Aorta (tissue), 5 donors: ENCODE results near the gene ASTN2. TPM values are rescaled to one million over a fixed set of nuclear protein-coding genes. Genes with fewer than 3 reads are reported as not detected.

Source experiments
- ATAC-seq: fragments of 200-7000 bp; cut with Tn5 transposase; one replicate; pipeline ENCODE4 v1.9.1; 2022; ENCODE audit warnings: moderate library complexity; ENCODE audit not compliant: low FRiP score
- DNase-seq, 2 donors: peaks; one replicate each; pipeline ENCODE4 v3.0.0-alpha.2; 2020
- H3K27ac ChIP-seq, 2 donors: one replicate each; pipeline ENCODE4 v1.5.1; 2013; ENCODE audit warnings: low read length in 2 of 2, mild to moderate bottlenecking in 2 of 2, moderate library complexity in 2 of 2, control low read depth in 1 of 2, inconsistent platforms in 1 of 2, low read depth in 1 of 2
- H3K27me3 ChIP-seq, 2 donors: one replicate each; pipeline ENCODE4 v1.6.1; 2013; ENCODE audit warnings: control low read depth in 1 of 2, low read length in 1 of 2, mild to moderate bottlenecking in 1 of 2, moderate library complexity in 1 of 2; ENCODE audit not compliant: insufficient read depth in 2 of 2, control insufficient read depth in 1 of 2
- H3K36me3 ChIP-seq, 2 donors: one replicate each; pipeline ENCODE4 v1.6.1; 2013; ENCODE audit warnings: control low read depth in 1 of 2, low read length in 1 of 2, mild to moderate bottlenecking in 1 of 2; ENCODE audit not compliant: insufficient read depth in 2 of 2, control insufficient read depth in 1 of 2
- H3K4me1 ChIP-seq, 2 donors: one replicate each; pipeline ENCODE4 v1.6.1; 2013; ENCODE audit warnings: low read length in 2 of 2, control low read depth in 1 of 2, mild to moderate bottlenecking in 1 of 2, moderate library complexity in 1 of 2; ENCODE audit not compliant: insufficient read depth in 2 of 2, control insufficient read depth in 1 of 2
- H3K4me3 ChIP-seq, 2 donors: one replicate each; pipeline ENCODE4 v1.5.1; 2013; ENCODE audit warnings: low read length in 2 of 2, control low read depth in 1 of 2, mild to moderate bottlenecking in 1 of 2
- H3K9me3 ChIP-seq: one replicate; pipeline ENCODE4 v1.6.1; 2013; ENCODE audit warnings: mild to moderate bottlenecking, low read length; ENCODE audit not compliant: control insufficient read depth
- WGBS, 2 donors: extraction: QIAGEN DNeasy Blood & Tissue Kit; methylation state at CpG; one replicate each; pipeline ENCODE4 v1.1.7; 2013; 5-methylcytosine and 5-hydroxymethylcytosine counted together
- intact Hi-C, 2 donors: fragments of 100-400 bp; cut with DNase I; formaldehyde crosslinking; loops; one replicate each; pipeline versions ENCODE4 v1.14.2 to v1.15.0; 2022
- polyA plus RNA-seq, 2 donors: library from polyadenylated mRNA; stranded (reverse); fragments of 200-250 nt; gene quantifications; one replicate each; pipeline ENCODE4 v1.2.3, GENCODE V29; 2013
- total RNA-seq, 2 donors: library from RNA; stranded (reverse); fragmentation: NEBNext Ultra II Directional; extraction: Animal tissue kit (Norgen Biotek cat#: 25700); gene quantifications; one replicate each; pipeline ENCODE4 v1.2.1, GENCODE V29; 2021
- donor health status: healthy with polysubstance abuse.
- donor health status: Bipolar disorder and iron deficiency.
- donor health status: DM: no; HTN: no; CAD: no.
- donor health status: DM: no; HTN: no; CAD: no.
- donor health status: DM: yes; HTN: yes; CAD: no.

ASTN2 gene
- total and polyA plus RNA-seq, 4 donors: 1.0 to 7.5 (median 4.4) TPM

DNA sequence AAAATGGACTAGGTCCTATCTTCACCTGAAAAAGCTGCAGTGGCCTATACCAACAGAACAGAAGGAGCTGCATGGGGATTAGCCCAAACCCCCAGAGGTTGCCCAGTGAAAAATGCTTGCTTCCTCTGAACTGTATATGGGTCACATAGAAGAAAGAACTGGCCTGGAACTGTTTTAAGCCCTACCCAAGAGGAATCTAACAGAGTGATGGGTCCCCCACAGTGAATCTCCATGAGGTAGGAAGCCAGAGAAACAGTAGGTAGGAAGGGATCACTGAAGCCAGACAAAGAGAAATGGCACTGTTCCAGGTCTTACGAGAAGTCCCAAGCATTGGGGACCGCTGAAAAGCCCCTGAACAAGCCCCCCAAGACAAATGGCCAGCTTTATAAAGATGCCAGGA, 756.6 kb downstream of the ASTN2 start:
- H3K9me3 ChIP-seq: no peaks in the 10 kb centered on the region
- no peak for ATAC-seq
- no peak for DNase-seq
- H3K27ac ChIP-seq: no peak overlapping the region
- H3K27me3 ChIP-seq: no peaks in the 10 kb centered on the region
- no peaks in the 10 kb centered on the region for H3K36me3 ChIP-seq
- H3K4me1 ChIP-seq: no peaks in the 10 kb centered on the region
- intact Hi-C loops: loop anchor here in 1 of 2 donors (10.0 kb wide), 1 partner anchor 1063 kb away; no protein-coding TSS in a partner anchor
- H3K4me3 ChIP-seq: no peak overlapping the region
- 95 to 100% methylated on average over 2 of the region's 2 CpGs for WGBS, 2 donors

DNA sequence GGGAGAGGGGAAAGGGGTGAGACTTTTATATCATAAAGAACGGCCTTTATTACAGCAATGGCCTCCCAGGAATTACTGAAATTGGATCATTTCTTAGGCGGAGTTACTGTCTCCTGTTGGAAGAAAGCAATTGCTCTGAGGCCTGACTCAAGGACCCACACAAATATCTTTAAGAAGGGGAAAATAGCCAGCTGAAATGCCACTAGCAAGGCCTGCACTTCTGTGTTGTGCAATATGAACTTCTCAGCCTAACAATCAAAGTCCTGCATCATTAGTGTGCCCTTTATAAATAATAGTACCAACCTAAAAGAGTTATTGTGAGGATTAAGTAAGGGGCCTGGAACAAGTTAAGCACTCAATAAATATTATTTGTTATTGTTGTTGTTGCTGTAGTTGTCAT, 757.9 kb downstream of the ASTN2 start:
- Histone ChIP-seq H3K9me3 (no peaks in the 10 kb centered on the region), H3K27me3 (no peaks in the 10 kb centered on the region), H3K4me3 (no peak overlapping the region), H3K36me3 (no peaks in the 10 kb centered on the region), H3K27ac (no peak overlapping the region), H3K4me1 (no peaks in the 10 kb centered on the region)
- intact Hi-C loops: loop anchor here in 1 of 2 donors (10.0 kb wide), 1 partner anchor 1062 kb away; no protein-coding TSS in a partner anchor
- no peak for ATAC-seq
- DNase-seq: no peak
- WGBS, 2 donors: 27 to 38% methylated on average over 2 of the region's 2 CpGs

DNA sequence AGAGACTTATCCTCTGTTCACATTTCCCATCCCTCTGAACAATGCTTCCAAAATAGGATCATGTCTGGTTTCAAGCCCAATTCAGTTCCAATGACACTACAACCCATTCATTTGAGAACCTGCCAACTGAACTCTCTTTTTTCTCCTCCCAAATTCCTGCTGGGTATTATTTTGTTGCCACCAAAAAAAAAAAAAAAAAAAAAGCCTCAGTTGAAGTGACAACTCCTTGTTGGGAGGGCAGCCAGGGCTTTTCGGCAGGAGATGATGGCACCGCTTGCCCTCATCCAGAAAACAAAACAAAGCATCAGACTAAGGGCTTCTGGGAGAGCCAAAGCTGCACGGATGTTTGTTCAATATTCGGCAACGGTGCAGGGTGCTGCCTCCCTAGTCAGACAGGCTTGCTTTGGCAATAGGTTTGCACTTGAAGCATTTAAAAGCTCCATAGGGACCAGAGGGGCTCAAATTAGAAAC, 758.3 kb downstream of the ASTN2 start:
- H3K4me1 ChIP-seq: no peaks in the 10 kb centered on the region
- DNase-seq: no peak
- WGBS, 2 donors: 1 to 7% methylated on average over 5 of the region's 5 CpGs
- H3K27ac ChIP-seq: no peak overlapping the region
- peak; percentile 4 for ATAC-seq
- peaks cover 0 to under 1% of the 10 kb centered on the region in 2 donors for H3K36me3 ChIP-seq
- H3K9me3 ChIP-seq: no peaks in the 10 kb centered on the region
- H3K4me3 ChIP-seq: no peak overlapping the region
- intact Hi-C loops: loop anchor here in 1 of 2 donors (10.0 kb wide), 1 partner anchor 1062 kb away; no protein-coding TSS in a partner anchor
- H3K27me3 ChIP-seq: no peaks in the 10 kb centered on the region

DNA sequence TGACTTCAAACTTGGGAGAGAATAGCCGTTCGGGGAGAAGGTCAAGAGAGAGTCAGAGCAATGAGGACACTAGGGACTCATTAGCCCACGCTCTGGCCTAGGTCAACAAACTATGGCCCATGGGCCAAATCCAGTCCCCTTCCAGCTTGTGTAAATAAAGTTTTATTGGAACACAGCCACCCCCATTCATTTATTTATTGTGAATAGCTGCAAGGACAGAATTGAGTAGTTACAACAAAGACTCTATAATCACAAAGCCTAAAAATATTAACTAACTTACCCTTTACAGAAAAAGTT, 760.9 kb downstream of the ASTN2 start:
- ATAC-seq (no peak), DNase-seq (no peak)
- H3K27me3 ChIP-seq: no peaks in the 10 kb centered on the region
- WGBS, 2 donors: 74 to 75% methylated on average over 3 of the region's 3 CpGs
- H3K9me3 ChIP-seq: no peaks in the 10 kb centered on the region
- intact Hi-C loops: loop anchor here in 1 of 2 donors (10.0 kb wide), 1 partner anchor 1059 kb away; no protein-coding TSS in a partner anchor
- H3K36me3 ChIP-seq: peaks cover 0 to 3% of the 10 kb centered on the region in 2 donors
- no peak overlapping the region for H3K4me3 ChIP-seq
- H3K4me1 ChIP-seq: no peaks in the 10 kb centered on the region
- H3K27ac ChIP-seq: no peak overlapping the region

DNA sequence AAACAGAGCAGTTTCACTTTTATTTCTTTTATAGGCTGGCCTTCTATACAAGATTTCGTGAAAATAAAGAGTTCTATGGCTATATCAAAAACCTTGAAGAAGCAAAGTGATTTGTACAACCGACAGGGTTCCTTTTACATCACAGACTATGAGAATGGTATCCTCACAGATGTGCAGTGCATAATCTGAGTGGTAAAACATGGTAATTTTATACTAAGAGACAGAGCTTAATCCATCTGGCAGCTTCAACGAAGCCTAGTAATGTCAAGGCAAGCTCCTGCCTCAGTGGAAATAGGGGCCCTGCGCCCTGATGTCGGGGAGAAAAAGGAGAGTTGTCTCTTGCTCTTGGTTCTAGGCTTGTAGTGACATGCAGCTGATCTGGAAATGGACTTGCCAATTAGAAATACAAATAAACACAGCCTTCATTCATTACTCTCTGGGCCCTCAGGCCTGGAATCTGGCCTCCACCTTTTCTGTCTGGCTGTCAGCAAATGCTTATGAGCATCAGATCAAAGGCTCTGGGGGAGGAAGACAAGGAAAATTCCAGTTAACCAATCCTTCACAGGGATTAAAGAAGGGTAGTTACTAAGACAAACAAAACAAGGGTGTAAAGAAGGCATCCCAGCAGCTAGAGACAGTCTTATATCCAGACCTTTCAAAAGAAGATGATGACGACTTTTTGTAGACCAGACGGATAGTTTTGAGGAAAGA, 761.4 kb downstream of the ASTN2 start:
- no peaks in the 10 kb centered on the region for H3K27me3 ChIP-seq
- WGBS, 2 donors: 90 to 93% methylated on average over 7 of the region's 7 CpGs
- no peak overlapping the region for H3K4me3 ChIP-seq
- H3K36me3 ChIP-seq: peaks cover 0 to 3% of the 10 kb centered on the region in 2 donors
- H3K27ac ChIP-seq: no peak overlapping the region
- DNase-seq: no peak
- intact Hi-C loops: loop anchor here in 1 of 2 donors (10.0 kb wide), 1 partner anchor 1059 kb away; no protein-coding TSS in a partner anchor
- no peaks in the 10 kb centered on the region for H3K4me1 ChIP-seq
- ATAC-seq: peak; percentile 8
- H3K9me3 ChIP-seq: no peaks in the 10 kb centered on the region

DNA sequence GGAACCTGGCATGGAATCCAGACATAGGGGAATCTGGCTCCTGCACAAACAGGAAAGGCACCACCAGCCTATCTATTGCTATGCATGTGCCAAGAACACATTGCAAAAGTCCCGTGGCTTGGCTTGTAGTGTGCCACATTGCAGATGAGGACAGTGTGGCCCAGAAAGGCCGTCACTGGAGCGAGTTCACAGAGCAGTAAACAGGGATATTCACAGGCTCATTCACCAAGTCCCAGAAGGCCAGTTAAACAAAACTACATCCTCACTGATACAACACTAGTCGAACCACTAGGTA, 767.4 kb downstream of the ASTN2 start:
- Histone ChIP-seq H3K4me3 (no peak overlapping the region), H3K9me3 (no peaks in the 10 kb centered on the region), H3K4me1 (no peaks in the 10 kb centered on the region), H3K36me3 (peaks cover 0 to 3% of the 10 kb centered on the region in 2 donors), H3K27me3 (no peaks in the 10 kb centered on the region), H3K27ac (no peak overlapping the region)
- ATAC-seq (peak; percentile 28), DNase-seq (no peak)
- intact Hi-C loops: no loop called here
- 27 to 35% methylated on average over 4 of the region's 4 CpGs for WGBS, 2 donors

DNA sequence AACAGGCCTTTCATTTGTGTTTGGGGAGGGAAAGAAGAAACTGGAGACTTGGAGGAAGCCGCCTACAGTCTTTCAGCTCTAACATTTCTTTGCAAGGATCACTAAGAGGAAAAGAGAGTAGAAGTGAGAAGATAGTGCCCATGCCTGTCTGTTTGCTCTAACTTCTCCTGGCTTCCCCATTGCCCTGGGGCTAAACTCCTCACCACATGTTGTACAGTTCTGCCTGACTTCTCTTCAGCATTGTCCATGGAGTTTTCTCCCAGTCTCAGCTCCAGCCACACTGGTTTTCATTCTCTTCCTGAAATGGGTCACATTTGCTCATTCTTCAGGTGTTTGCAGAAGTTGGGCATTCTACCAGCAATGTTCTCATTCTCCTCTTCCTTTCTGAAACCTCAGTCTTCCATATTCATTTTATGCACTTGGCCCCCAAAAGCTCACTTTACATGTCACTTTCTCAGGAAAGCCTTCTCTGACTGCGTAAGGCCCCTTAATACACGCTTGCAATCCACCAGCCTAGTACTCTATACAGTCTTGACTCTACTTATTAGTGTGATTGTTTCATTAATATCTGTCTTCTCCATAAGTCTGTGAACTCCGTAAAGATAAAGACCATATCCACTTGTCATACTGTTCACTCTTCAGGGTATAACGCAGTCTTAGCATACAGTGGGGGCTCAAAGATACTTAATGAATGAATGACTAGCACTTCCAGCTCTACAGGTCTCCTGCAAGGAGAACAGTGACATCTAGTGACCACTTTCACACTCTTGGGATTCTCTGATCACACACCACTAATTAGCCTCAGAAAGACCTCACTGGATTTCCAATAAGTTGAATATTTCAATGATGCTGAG, 768.0 kb downstream of the ASTN2 start:
- DNase-seq: no peak
- Histone ChIP-seq H3K9me3 (no peaks in the 10 kb centered on the region), H3K4me3 (no peak overlapping the region), H3K27ac (no peak overlapping the region), H3K4me1 (no peaks in the 10 kb centered on the region), H3K36me3 (peaks cover 0 to 3% of the 10 kb centered on the region in 2 donors), H3K27me3 (no peaks in the 10 kb centered on the region)
- WGBS, 2 donors: 62 to 70% methylated on average over 5 of the region's 5 CpGs
- intact Hi-C loops: no loop called here
- ATAC-seq: peak; percentile 64

DNA sequence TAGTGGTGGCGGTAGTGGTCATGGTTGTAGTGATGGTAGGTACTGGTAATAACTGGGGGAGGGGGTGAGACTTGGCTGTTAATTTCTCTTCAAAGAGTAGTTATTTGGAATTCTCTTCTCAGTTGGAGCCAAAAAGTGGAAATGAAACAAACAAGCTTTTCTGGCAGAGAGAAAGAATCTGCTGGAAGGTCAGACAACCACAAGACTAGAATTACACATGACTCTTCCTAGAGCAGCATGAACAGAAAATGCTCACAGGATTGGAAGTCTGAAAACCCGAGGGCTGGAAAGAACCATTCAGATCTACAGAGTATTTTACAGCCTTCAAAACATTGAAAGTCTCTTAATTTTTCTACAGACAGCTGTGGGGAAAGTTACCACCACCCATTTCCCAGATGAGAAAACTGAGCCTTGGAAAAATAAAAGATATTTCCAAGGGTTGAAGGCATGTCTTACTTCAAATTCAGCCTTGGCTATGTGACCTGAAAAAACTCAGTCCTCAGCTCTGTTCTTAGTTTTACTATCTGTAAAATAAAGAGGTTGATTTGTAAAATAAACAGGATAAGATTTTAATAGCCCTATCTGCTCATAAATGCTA, 770.7 kb downstream of the ASTN2 start:
- peaks cover 0 to 2% of the 10 kb centered on the region in 2 donors for H3K4me1 ChIP-seq
- ATAC-seq: peak; percentile 28
- no peak overlapping the region for H3K27ac ChIP-seq
- no peak for DNase-seq
- H3K36me3 ChIP-seq: no peaks in the 10 kb centered on the region
- no peaks in the 10 kb centered on the region for H3K27me3 ChIP-seq
- WGBS, 2 donors: 83 to 95% methylated on average over 2 of the region's 2 CpGs
- intact Hi-C loops: no loop called here
- H3K4me3 ChIP-seq: no peak overlapping the region
- no peaks in the 10 kb centered on the region for H3K9me3 ChIP-seq
